Amygdala (tissue), 56 donors: ENCODE results near the gene MEIS2.
A peak's percentile ranks its signal among the peaks of the same experiment; 100 is the strongest.

Experiments used
- DNase-seq, 56 donors: peaks; one replicate each; lab custom pipeline; 2025; lab: John Stamatoyannopoulos, UW

The MEIS2 gene

GRCh38 chr15:36884518-36884875 is 215.9 kb downstream of the MEIS2 start:
- DNase-seq: no peak

DNA sequence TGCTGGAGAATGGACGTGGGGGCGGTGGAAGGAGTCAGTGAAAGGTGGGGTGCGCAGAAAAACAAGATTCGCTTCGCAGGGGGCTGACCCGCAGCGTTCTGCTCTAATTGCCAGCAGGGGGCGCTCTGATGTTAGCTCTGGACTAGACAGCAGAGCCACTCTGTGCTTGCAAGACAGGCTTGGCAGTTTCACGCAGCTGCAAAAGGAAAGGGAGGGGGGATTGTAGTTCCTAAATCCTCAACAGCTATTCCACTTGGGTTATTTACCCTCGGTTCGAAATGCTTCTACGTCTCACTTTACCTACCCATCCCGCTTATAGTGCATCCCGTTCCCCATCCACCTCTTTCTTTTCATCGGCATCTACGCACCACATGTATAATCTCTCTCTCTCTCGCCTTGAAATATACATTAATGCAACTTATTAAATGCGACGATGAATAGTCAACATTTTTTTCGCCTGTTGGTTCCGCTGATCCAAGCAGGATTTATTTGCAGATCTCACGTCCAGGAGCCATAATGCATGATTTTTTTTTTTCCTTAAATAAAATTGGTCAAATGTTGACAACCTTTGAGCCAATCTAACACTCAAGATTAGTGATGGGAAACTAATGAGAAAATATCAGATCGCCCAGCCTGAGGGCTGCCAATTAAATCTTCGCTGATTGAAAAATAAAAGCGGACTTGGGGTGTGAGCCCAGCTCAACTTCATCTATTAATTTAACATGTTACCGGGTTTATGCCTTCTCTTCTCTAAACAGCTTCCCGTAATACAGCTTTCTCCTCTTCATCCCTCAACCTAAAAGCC is 216.4 kb downstream of the MEIS2 start:
- peak in 55 of 56 donors; percentile 29 to 90 (median 73) for DNase-seq

GRCh38 chr15:36882487-36883131 is 217.7 kb downstream of the MEIS2 start:
- no peak for DNase-seq

GRCh38 chr15:36882056-36882455 is 218.3 kb downstream of the MEIS2 start:
- DNase-seq: no peak

DNA sequence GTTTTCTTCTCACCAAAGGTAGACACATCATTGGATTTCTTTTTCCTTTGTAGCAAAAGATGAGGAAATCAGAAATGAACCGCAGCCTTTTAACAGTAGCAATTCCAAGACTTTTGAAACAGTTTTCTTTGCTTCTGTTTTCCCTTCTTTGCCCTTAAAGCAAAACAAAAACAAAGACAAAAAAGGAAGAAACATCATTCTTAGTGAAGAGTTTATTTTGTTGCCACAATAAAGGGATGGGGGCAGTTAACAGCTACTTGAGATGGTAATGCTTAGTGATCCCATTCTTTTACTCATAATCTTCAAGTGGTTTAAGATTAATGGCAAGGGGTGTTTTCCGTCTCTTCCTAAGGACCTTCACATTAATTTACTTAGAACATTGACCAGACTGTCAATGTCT is 218.8 kb downstream of the MEIS2 start:
- no peak for DNase-seq

GRCh38 chr15:36880913-36881460 is 219.4 kb downstream of the MEIS2 start:
- no peak for DNase-seq

- DNase-seq: no peak
Measured at GRCh38 chr15:36880224-36880912, 220.0 kb downstream of the MEIS2 start.

DNA sequence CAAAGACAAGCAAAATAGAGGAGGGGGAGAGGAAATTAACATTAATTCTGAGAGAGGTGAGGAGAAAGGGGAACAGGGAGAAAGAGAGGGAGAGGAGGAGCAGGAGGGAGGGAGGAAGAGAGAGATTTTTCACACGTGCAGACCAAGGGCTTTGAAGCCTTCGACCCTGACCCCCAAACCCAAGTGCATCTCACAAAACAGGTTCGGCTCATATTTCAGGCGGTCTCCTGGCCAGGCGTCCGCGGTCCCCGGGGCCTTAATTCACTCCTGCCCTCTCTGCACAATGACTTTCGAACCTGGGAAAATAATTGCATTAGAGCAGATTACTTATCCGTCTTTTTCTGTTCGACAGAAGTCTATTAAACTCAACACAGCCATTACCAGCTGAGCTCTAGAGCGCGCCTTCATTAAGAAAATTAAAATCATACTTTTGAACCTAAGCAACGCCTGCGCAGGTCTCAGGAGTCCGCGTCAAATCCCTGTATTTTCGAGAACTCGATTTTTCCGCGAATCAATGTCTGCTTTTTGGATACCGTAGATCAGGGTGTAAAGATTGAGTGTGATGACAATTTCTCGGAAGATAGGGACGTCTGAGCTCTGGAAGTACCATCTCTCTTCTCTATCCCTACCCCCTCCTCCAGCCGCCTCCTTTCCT is 220.7 kb downstream of the MEIS2 start:
- no peak for DNase-seq

GRCh38 chr15:36878684-36879262 is 221.6 kb downstream of the MEIS2 start:
- DNase-seq: no peak

GRCh38 chr15:36877796-36878683 is 222.3 kb downstream of the MEIS2 start:
- no peak for DNase-seq

DNA sequence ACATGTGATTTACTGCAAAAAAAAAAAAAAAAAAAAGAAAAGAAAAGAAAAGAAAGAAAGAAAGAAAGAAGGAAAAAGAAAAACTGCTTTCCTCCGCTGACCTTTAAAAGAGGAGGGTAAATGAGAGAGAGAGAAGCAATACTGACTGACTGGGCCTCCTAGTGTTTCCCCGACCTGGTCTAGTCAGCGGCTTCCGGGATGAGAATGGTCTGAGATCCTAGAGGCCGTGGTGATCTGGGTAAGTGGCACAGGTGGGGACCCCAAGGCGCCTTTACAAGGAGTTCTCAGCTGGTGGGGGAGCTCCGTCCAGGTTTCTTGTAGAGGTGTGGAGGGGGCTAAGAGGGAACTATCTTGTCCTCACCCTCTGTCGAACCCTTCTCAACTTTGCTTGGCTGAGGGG is 223.1 kb downstream of the MEIS2 start:
- no peak for DNase-seq

DNA sequence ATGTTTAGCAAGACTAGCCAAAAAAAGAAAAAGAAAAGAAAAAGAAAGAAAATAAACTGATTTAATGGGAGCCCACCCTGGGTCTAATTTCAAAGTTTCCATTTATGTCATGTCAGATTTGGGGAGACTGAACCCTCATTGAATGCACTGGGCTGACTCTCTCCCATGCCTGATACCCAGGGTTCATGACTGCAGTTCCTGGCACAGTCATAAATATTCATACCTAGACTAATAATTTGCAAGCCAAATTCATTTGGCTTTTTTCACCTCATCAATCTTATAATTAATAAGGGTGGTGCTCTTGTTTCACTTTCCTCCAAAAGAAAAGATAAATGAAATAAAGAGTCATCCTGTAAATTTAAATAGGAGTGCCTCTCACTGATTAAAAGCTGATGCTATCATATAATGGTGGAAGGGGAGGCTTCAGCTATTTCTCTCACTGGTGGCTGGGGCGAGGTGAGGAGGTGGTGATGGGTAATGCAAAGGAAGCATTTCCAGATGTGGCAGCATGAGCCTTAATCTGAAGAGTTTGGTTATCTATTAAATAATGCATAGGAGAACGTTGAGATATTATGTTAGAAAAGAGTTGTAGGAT is 224.5 kb downstream of the MEIS2 start:
- no peak for DNase-seq

GRCh38 chr15:36874930-36875329 is 225.4 kb downstream of the MEIS2 start:
- DNase-seq: no peak

DNA sequence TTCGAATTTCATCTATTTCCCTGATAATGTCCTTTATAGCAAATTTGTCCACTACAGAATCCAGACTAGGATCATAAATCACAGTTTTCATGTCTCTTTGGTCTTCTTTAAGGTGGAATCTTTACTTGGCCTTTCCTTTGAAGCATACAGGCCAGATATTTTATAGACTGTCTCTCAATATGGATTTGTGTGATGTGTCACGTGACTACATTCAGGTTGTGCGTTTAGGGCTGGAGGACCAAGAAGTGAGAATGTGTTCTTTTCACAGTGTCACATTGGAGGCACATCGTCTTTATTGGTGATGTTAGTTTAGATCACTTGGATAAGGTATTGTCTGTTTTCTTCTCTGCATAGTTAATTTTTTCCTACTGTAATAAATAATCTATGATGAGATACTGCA is 232.9 kb downstream of the MEIS2 start:
- no peak for DNase-seq

DNA sequence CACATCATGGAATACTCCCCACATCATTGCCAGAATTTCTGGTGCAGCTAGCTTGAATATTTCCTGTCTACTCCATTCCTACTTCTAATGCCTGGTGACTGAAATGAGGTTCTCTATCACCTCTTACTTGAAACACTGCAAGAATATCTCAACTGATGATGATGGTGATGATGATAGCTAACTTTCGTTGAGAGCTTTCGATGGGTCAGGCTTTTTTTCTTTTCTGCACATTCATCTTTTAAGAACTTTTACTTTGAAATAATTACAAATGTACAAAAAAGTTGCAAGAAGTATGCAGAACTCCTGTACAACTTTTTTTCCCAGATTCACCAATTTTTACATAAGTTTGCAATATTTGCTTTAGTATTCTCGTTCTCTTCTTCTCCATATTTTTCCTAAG is 233.5 kb downstream of the MEIS2 start:
- no peak for DNase-seq

DNA sequence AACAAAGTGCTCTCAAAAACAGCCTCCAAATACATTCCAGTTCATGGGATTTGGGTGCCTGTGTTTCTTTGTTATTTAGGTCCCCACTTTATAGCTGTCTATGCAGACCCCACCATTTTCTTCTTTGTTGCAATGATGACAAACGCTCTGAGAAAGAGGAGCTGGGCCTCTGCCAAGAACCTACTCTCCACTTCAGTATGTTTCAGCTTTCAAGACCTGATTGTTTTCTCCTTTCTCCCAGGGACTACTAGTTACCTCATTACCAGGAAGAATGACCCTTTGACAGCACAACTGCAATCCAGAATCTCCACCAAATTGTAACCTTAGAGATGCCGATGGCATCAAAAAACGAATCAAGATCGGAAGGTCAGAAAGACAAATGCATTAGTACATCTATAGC is 236.8 kb downstream of the MEIS2 start:
- no peak for DNase-seq

DNA sequence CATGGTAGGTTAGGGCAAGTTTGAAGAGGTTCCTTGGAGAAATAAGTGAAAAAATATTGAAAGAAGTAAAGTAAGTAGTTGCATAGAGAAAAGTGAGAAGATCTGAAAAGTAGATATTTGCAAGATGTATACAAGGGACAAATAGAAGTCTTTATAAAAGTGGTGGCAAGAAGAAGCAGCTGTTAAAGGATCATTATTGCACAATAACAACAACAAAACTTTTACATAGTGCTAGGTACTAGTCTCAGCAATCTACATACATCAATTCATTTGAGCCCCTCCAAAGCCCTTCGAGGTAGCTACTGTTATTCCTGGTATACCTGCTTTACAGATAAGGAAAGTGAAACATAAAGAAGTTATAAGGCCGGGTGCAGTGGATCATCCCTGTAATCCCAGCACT is 239.6 kb downstream of the MEIS2 start:
- no peak for DNase-seq

- DNase-seq: no peak
Measured at GRCh38 chr15:36858423-36858822, 241.9 kb downstream of the MEIS2 start.

GRCh38 chr15:36856339-36856973 is 243.9 kb downstream of the MEIS2 start:
- DNase-seq: no peak
